Stimulated activated CD8-positive, alpha-beta memory T cell treated with anti-CD3 and anti-CD28 coated beads, Interleukin-7, amount 100 ng/mL, for 48 hours (primary cell): Measurements from ENCODE around the gene SASH3.

ENCODE experiments used
- DNase-seq, 2 donors: peaks; one replicate each; pipeline ENCODE4 v3.0.0-alpha.2; 2020; ENCODE audit warnings: low read depth in 1 of 2; ENCODE audit errors: extremely low read depth in 1 of 2

The SASH3 gene

DNA sequence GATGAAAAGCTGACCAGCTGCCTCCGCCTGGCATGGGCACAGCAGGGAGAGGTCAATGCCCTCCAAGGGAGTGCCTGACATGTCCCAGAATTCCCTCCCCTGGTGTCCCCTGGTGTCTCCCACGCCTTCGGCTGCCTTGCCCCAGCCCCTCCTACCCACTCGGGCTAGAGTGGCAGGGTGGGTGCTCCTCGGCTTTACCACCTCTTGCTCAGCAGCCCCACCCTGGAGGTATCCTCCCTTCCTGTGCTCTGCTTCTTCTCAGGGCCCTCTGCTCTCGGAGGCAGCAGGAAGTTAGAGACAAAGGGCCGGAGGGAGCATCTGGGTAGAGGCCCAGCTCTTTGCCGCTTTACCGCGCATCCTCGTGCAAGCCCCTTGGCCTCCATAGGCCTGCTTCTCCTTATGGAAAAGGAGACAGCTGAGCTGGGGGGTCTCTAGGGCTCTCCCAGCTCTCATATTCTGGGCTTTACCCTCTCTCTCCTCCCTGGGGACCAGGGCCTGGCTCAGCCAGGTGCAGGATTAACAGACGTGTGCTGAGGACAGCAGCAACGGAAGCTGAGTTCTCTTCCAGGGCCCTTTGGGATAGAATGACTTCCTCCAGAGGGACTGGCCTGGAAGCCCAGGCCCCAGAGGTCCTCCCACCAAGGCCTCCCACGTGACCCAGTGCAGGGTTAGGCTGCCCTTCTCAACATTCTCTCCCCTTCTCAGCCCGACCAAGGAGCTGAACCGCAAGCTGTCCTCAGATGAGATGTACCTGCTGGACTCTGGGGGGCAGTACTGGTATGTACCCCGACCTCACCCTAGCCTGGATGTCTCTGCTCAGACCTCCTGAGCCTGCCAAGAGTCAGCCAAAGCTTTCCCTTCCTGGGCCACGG, 23.7 kb upstream of the SASH3 start:
- no peak for DNase-seq

DNA sequence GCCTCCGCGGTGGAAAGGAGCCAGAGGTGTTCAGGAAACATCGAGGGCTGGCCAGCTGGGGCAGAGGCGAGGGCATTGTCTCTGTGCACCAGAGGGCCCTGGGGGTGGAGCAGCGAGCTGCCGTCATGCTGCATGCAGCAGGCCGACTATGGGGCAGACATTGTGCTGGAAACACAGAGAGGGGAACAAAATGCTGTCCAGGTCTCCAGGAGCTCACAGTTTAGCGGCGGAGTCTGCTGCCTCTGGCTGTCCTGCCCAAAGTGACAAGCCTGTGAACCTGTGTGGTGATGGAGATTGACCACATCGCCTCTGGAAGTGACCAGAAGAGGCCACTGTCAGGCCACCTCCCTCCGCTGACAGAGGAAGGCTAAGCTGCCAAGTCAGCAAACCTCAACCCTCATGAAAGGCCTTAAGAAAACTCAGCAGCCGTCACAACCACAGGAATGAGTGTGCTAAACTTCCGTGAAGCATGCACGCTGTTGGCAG, 20.1 kb upstream of the SASH3 start:
- peak in 1 of 2 donors; percentile 53 for DNase-seq

GRCh38 chrX:129760155-129760554, 19.6 kb upstream of the SASH3 start:
- DNase-seq, result no peak

DNA sequence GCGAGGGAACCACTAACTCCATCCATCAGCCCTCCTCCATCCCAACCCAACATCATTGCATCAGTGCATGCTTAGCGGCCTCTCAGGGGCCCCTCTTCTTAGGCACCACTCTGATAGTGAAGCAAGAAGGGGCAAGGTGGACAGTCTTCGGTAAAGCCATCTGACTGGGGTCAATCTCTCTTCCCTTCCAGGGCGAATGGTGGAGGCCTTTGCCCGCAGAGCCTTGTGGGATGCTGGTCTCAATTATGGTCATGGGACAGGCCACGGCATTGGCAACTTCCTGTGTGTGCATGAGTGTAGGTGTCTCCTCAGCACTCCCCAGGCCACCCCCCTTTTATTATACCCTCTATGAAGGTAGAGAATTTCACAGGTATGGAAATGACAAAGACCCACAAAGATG, 18.8 kb upstream of the SASH3 start:
- DNase-seq, result no peak

- DNase-seq, result no peak
These were observed 18.2 kb upstream of the SASH3 start for GRCh38 chrX:129761596-129761995.

DNA sequence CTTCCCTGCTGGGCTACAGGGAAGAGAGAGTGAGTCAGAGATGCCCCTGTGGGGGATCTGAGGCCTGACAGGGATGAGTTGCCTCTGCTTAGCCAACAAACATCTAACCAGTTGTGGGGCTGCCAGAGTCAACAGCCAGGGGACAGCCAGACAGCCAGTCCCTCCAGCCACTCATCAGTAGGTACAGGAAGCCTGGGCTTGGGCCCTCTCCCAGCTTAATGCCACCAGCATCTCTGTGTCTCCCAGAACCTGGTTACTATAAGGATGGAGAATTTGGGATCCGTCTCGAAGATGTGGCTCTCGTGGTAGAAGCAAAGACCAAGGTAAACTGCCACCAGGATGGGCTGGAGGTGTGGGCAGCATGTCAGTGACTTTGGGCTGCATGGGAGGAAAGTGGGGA, 17.3 kb upstream of the SASH3 start:
- no peak for DNase-seq

GRCh38 chrX:129763666-129764065, 16.1 kb upstream of the SASH3 start:
- no peak for DNase-seq

DNA sequence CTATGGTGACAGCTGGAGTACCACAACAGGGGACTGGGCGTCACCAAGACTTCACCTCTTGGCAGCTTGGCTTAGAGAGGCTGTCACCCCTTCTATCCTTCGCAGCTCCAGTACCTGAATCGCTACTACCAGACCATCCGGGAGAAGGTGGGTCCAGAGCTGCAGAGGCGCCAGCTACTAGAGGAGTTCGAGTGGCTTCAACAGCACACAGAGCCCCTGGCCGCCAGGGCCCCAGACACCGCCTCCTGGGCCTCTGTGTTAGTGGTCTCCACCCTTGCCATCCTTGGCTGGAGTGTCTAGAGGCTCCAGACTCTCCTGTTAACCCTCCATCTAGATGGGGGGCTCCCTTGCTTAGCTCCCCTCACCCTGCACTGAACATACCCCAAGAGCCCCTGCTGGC, 11.6 kb upstream of the SASH3 start:
- DNase-seq, result no peak

DNA sequence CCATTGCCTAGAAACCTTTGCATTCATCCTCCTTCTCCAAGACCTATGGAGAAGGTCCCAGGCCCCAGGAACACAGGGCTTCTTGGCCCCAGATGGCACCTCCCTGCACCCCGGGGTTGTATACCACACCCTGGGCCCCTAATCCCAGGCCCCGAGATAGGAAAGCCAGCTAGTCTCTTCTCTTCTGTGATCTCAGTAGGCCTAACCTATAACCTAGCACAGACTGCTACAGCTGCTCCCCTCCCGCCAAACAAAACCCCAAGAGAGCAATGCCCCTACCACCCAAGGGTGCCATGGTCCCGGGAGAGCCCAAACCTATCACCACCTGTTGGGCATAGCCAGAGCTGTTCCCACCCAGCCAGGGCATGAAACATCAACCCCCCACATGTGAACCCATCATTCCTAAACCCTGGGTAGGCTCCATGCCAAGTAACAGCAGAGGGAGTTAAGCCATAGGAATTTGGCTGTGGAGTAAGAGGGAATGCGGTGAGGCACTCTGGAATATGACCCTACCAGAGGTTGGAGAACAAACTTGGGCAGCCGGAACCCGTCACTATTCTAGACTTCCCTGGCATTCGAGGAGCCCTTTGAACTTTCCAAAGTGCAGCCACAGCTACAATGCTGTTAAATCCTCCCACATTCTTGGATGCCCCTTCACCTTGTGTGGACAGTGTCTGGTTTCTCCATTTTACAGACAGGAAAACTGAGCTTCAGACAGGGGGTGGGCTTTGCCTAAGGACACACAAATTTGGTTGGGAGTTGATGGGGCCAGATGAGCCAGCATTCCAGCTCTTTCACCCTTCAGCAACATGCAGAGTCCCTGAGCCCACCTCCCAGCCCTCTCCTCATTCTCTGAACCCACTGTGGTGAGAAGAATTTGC, 10.9 kb upstream of the SASH3 start:
- DNase-seq, result no peak

- peak in 1 of 2 donors; percentile 56 for DNase-seq
These were observed 10.1 kb upstream of the SASH3 start for GRCh38 chrX:129769467-129770154.

DNA sequence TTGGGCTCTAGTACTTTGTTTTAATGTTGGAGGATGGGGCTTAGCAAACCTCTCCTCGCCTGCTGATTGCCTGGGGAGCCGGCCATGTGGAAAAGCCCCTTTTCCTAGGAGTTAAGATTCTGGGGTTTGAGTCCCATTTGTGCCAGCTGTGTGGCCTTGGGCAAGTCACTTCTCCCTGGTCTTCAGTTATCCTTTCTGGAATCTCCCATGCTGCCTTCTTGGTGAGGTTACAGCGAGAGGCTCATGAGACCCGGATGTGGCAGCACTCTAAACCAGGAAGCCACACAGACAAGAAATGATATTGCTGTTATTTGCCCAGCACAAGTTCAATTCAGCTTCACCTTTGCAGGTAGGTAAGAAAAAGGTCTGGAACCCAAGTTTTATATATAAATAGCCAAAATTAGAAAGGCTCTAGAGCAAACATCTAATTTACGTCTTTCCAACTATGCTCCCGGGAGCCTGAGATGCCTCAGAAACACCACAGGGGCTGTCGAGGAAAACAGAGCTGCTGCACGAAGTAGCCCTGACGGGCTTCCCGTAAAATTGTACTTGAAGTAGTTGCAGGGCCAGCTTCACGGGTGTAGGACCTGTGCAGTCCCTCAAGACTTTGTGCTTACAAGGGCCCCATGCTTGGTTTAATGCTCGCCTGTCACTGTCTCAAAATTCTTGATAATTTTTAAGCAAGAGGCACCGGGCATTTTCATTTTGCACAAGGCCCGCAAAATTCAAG, 8.3 kb upstream of the SASH3 start:
- DNase-seq, result no peak

- DNase-seq, result no peak
These were observed 6.8 kb upstream of the SASH3 start for GRCh38 chrX:129772796-129773431.

DNA sequence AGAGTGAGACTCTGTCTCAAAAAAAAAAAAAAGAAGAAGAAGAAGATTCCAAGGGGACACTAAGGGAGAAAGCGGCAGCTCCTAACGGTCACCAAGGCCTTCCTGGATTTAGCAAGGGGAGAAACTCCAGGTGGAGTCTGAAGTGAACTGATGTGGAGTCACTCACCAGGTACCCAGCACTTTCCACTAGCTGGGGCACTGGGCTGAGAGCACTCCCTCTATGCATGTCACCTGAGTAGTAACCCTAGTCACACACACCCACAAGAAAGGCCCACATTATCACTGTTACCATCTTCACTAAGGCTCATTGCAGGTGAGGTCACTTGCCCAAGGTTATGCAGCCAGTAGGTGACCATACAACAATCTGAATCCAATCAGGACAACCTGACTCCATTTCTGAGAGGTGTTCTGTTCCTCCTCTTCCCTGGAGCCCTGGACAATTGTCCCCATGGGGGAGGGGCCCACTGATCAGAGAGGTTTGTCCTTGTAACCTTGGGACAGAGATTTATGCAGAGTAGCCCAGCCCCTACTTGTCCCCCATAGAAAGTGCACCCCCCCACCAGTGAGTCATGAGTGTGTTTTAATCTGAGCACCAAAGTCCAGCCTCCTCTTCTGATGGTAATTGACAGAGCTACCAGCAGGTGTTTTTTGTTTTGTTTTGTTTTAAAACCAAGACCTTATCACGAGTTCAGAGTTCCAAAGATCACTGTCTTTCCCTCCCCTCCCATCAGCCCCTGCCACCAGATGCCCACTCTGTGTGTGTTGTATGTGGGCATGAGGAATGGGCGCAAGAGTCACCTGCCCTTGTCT, 5.9 kb upstream of the SASH3 start:
- DNase-seq, result no peak

- peak in 1 of 2 donors; percentile 66 for DNase-seq
These were observed 2.3 kb upstream of the SASH3 start for GRCh38 chrX:129777218-129778030.

DNA sequence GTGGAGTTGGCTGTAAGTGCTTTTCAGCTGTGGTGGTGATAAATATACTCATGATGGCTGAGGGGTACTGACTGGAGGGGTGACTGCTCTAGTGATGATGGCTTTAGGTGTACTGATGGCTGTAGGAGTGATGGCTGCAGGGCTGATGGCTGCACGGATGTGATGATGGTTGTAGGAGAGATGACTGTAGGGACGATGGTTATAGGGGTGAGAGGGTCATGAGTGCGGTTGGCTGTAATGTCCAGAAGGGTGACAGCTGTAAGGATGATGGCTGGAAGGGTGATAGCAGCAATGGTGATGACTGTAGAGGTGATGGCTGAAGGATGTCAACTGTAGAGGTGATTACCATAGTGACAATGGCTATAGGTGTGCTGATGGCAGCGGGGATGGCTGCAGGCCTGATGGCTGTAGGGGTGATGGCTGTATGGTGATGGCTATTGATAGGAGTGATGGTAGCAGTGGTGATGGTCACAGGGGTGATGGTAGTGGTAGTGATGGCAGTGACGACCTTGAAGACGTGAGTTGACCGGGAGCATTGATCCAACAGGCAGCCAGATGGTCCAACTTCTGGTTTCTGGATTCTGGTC, 570 bp upstream of the SASH3 start:
- no peak for DNase-seq

DNA sequence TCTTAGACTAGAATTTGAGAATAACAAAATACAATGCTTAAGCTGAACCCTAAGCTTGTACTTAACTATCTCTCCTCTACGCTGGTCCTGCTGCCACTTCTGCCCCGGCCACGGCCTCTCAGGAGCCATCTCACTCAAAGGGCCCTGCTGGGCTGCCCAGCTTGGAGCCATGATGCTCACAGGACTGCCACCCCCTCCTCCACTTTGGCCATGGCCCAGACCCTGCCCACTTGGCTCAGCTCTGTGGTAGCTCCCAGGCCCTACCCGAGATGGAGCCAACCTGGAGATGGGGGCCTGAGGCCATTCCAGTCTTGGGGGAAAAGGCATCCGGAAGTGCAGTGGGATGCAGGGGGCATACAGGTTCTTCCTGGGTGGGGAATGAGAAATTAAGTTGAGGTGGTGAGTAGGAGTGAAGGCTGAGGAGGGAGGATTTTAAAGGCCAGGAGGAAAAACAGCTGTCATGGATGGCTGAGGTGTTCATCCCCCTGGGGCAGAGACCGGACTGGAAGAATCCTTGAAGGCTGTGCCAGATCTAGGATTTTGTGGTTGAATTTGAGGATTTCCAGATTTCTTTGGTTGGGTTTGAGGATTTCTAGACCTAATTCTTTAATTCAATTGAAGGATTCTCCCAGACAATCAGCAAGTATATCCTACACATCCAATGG, 824 bp downstream of the SASH3 start:
- DNase-seq, result no peak

GRCh38 chrX:129781134-129781672, 1.5 kb downstream of the SASH3 start:
- peak; percentile 67 to 85 for DNase-seq
